GM12878 (cell line): Measurements from ENCODE around the gene SHISA2. TPM values are rescaled to one million over a fixed set of nuclear protein-coding genes. Genes with fewer than 3 reads are reported as not detected.

ENCODE experiments used
- ATAC-seq: fragments of 200-7000 bp; cut with Tn5 transposase; 3 replicates; pipeline ENCODE4 v1.9.1; 2020; ENCODE audit warnings: mild to moderate bottlenecking, moderate library complexity
- BruUV-seq: library from RNA; stranded (reverse); fragments of 400-500 nt; replicated peaks from 2 replicates; lab custom pipeline; 2021; lab: Mats Ljungman, UMichigan
- CTCF ChIA-PET: fragments of 300-600 bp; sonication (Branson Sonifier 250); formaldehyde crosslinking; extraction: SDS; loops from one replicate; lab custom pipeline; 2021; ENCODE audit warnings: inconsistent platforms; lab: Yijun Ruan, JAX
- POLR2A ChIA-PET: fragments of 350-600 bp; formaldehyde crosslinking; extraction: SDS; loops from one replicate; lab custom pipeline; 2021; ENCODE audit warnings: inconsistent platforms; lab: Charles Lee
- RAD21 ChIA-PET: fragments of 300-600 bp; sonication (Branson Sonifier 250); formaldehyde crosslinking; loops from one replicate; lab custom pipeline; 2023; ENCODE audit warnings: antibody characterized with exemption; ENCODE audit not compliant: unreplicated experiment; lab: Charles Lee
- SMC1A ChIA-PET: fragments of 300-600 bp; sonication (Branson Sonifier 250); formaldehyde crosslinking; loops from one replicate; lab custom pipeline; 2023; ENCODE audit not compliant: unreplicated experiment, uncharacterized antibody; lab: Charles Lee
- DNase-seq: peaks from one replicate; pipeline ENCODE4 v3.0.0-alpha.2; 2011; ENCODE audit warnings: low read depth, low spot score
- FAIRE-seq: peaks from 3 replicates; lab custom pipeline; 2011; peaks lifted over from hg19 to GRCh38; lab: Jason Lieb, UNC
- H2AFZ ChIP-seq: 2 replicates; pipeline ENCODE4 v1.6.0; 2011; ENCODE audit warnings: low read depth, low read length, control low read depth; ENCODE audit not compliant: control insufficient read depth
- H3K27ac ChIP-seq: 2 replicates; pipeline ENCODE4 v1.5.1; 2011; ENCODE audit warnings: control low read depth; ENCODE audit not compliant: control insufficient read depth, insufficient read depth
- H3K27me3 ChIP-seq, 2 experiments: replicated peaks in 1 of 2; 2 replicates each; pipeline versions ENCODE4 v1.6.0 to v1.6.1; 2011; ENCODE audit warnings: low read length in 1 of 2; ENCODE audit not compliant: control insufficient read depth in 2 of 2, insufficient read depth in 2 of 2
- H3K36me3 ChIP-seq, 2 experiments: 2 replicates each; pipeline ENCODE4 v1.5.1; 2011; ENCODE audit warnings: low read length in 1 of 2; ENCODE audit not compliant: control insufficient read depth in 2 of 2, insufficient read depth in 2 of 2
- H3K4me1 ChIP-seq: 2 replicates; pipeline ENCODE4 v1.6.1; 2011; ENCODE audit warnings: mild to moderate bottlenecking, low read length, moderate library complexity, mixed read lengths; ENCODE audit not compliant: control insufficient read depth, insufficient read depth
- H3K4me2 ChIP-seq: 2 replicates; pipeline ENCODE4 v1.6.0; 2011; ENCODE audit warnings: control low read depth; ENCODE audit not compliant: control insufficient read depth, insufficient read depth
- H3K4me3 ChIP-seq: fragments of 200-600 bp; sonication (generic); 2 replicates; pipeline ENCODE4 v1.5.1; 2016
- H3K79me2 ChIP-seq: 2 replicates; pipeline ENCODE4 v1.6.0; 2011; ENCODE audit warnings: low read length; ENCODE audit not compliant: control insufficient read depth, insufficient read depth
- H3K9ac ChIP-seq: 2 replicates; pipeline ENCODE4 v1.8.0; 2011; ENCODE audit warnings: low read length, control low read depth, mixed read lengths; ENCODE audit not compliant: control insufficient read depth, insufficient read depth
- H3K9me3 ChIP-seq: replicated peaks from 3 replicates; pipeline ENCODE4 v1.5.1; 2011; ENCODE audit warnings: mild to moderate bottlenecking, low read length; ENCODE audit not compliant: control insufficient read depth, insufficient read depth
- H4K20me1 ChIP-seq: 2 replicates; pipeline ENCODE4 v1.6.0; 2011; ENCODE audit not compliant: control insufficient read depth, insufficient read depth
- ATF3 ChIP-seq: IDR thresholded peaks from 2 replicates; pipeline ENCODE4 v1.6.1; 2011; ENCODE audit warnings: low read depth, mild to moderate bottlenecking, low read length, moderate library complexity, borderline replicate concordance; ENCODE audit errors: extremely low read depth
- BCLAF1 ChIP-seq: fragments of 450-650 bp; IDR thresholded peaks from 2 replicates; pipeline ENCODE4 v1.6.1; 2017; ENCODE audit warnings: antibody characterized with exemption, mild to moderate bottlenecking, moderate library complexity
- CEBPB ChIP-seq, 2 experiments: fragments of 150-350 bp in 1 of 2; IDR thresholded peaks; 2 replicates each; pipeline ENCODE4 v1.6.1; 2012 to 2014; ENCODE audit warnings: low read depth in 2 of 2, low read length in 2 of 2, borderline replicate concordance in 1 of 2, inconsistent platforms in 1 of 2
- EGR1 ChIP-seq, 2 experiments: IDR thresholded peaks; 1 replicate in 1 of 2; 2 replicates in 1 of 2; pipeline ENCODE4 v1.6.1; 2011 to 2012; ENCODE audit warnings: low read depth in 2 of 2, low read length in 2 of 2, borderline replicate concordance in 1 of 2, mild to moderate bottlenecking in 1 of 2, moderate library complexity in 1 of 2
- JUNB ChIP-seq: IDR thresholded peaks from 2 replicates; pipeline ENCODE4 v1.6.1; 2016; ENCODE audit warnings: antibody characterized with exemption, mild to moderate bottlenecking
- MEF2B ChIP-seq: fragments of 450-650 bp; IDR thresholded peaks from 2 replicates; pipeline ENCODE4 v1.6.1; 2018; ENCODE audit warnings: mild to moderate bottlenecking, moderate library complexity; ENCODE audit not compliant: partially characterized antibody, poor library complexity, severe bottlenecking
- NFYA ChIP-seq: IDR thresholded peaks from 2 replicates; pipeline ENCODE4 v1.6.1; 2011; ENCODE audit warnings: low read depth, mild to moderate bottlenecking, low read length, improper control_type of control experiment, borderline replicate concordance
- RAD51 ChIP-seq: fragments of 450-650 bp; IDR thresholded peaks from 2 replicates; pipeline ENCODE4 v1.6.1; 2016; ENCODE audit warnings: moderate library complexity, mild to moderate bottlenecking, inconsistent platforms
- STAT3 ChIP-seq: IDR thresholded peaks from 2 replicates; pipeline ENCODE4 v1.6.1; 2011; ENCODE audit warnings: low read depth, low read length, improper control_type of control experiment
- WGBS: methylation state at CpG from one replicate; pipeline ENCODE4 v1.1.6; 2016; ENCODE audit warnings: low lambda C conversion rate; ENCODE audit not compliant: insufficient replicate concordance, insufficient coverage; ENCODE audit errors: missing lambda C conversion rate; 5-methylcytosine and 5-hydroxymethylcytosine counted together
- in situ Hi-C: fragments of 300-500 bp; cut with MboI; formaldehyde crosslinking; loops from 9 replicates; pipeline ENCODE4 v1.14.3; 2018; ENCODE audit warnings: mixed read lengths
- intact Hi-C: fragments of 100-400 bp; cut with micrococcal nuclease; formaldehyde crosslinking; loops from one replicate; pipeline ENCODE4 v1.14.2; 2022; ENCODE audit not compliant: unreplicated experiment
- polyA plus RNA-seq, 11 experiments: library from polyadenylated mRNA; depleted of rRNA in 4 of 11; unstranded in 6 of 11; stranded (reverse) in 5 of 11; fragments of >200 nt; fragmentation: Nextera tagmentation in 4 of 11; fragmentation: Illumina TruSeq in 1 of 11; extraction: Ambion mirVana in 4 of 11; extraction: Trizol in 1 of 11; gene quantifications; 1 replicate in 1 of 11; 2 replicates in 10 of 11; pipeline versions ENCODE4 v1.2.1 to v1.2.3, GENCODE V29; 2011 to 2016; ENCODE audit warnings: inconsistent platforms in 2 of 11, missing spikeins in 2 of 11, low read depth in 1 of 11
- total RNA-seq, 4 experiments: library from RNA; depleted of rRNA in 3 of 4; stranded (reverse); fragments of >200 nt in 3 of 4; fragmentation: Illumina TruSeq in 1 of 4; extraction: Trizol in 1 of 4; gene quantifications; 2 replicates each; pipeline versions ENCODE4 v1.2.1 to v1.2.3, GENCODE V29; 2013 to 2021

Gene SHISA2
- total and polyA plus RNA-seq, 10 of the 15 experiments (the other 5 are each of a cell fraction or from before 2014, with no cell fraction given) = 0.04 to 0.08 TPM; not detected in 8

GRCh38 chr13:26095846-26096610 is 44.2 kb upstream of the SHISA2 start:
- no TSS peak for BruUV-seq
- SMC1A ChIA-PET = no interaction called here
- no peak overlapping the region for H3K4me2 ChIP-seq
- intact Hi-C loops (no loop called here), in situ Hi-C loops (no loop called here)
- FAIRE-seq = no peak
- DNase-seq = no peak
- H3K27me3 ChIP-seq = no peaks in the 10 kb centered on the region
- no peak overlapping the region for H3K4me3 ChIP-seq
- no peak overlapping the region for H2AFZ ChIP-seq
- H4K20me1 ChIP-seq = no peaks in the 10 kb centered on the region
- H3K4me1 ChIP-seq = no peaks in the 10 kb centered on the region
- TF ChIP-seq MEF2B (no peak), NFYA (no peak), STAT3 (no peak), CEBPB (IDR thresholded peaks at IDR 0.05; ENCODE audit: borderline replicate concordance in 1 of 2, low read depth in 2 of 2, low read length in 2 of 2) (no peak), BCLAF1 (no peak), RAD51 (no peak), ATF3 (no peak), JUNB (no peak), EGR1 (IDR thresholded peaks at IDR 0.05; ENCODE audit: borderline replicate concordance in 1 of 2, low read depth in 2 of 2, low read length in 2 of 2) (no peak)
- H3K36me3 ChIP-seq = no peaks in the 10 kb centered on the region
- no peaks in the 10 kb centered on the region for H3K9me3 ChIP-seq
- 4% methylated on average over 14 of the region's 14 CpGs for whole genome bisulfite sequencing
- RAD21 ChIA-PET = no interaction called here
- H3K79me2 ChIP-seq = no peaks in the 10 kb centered on the region
- POLR2A ChIA-PET = no interaction called here
- no peak overlapping the region for H3K9ac ChIP-seq
- CTCF ChIA-PET = no interaction called here
- ATAC-seq = no peak
- H3K27ac ChIP-seq = no peak overlapping the region
